Measurements from ENCODE around the gene PDS5B.

Gene PDS5B

GRCh38 chr13:32639502-32640105 is 53.4 kb downstream of the PDS5B start:
- Histone ChIP-seq H4K20me1 (ENCODE audit: low read depth, low read length) (peaks cover 27% of the 10 kb centered on the region; the same call in 1 of the 2 replicates), H2AFZ (ENCODE audit: low read depth, low read length, severe bottlenecking) (no peak overlapping the region), H3K9me2 (replicated peaks; ENCODE audit: insufficient read depth, low read length) (no peaks in the 10 kb centered on the region), H3K4me3 (ENCODE audit: insufficient read depth, low read length, poor library complexity, severe bottlenecking) (no peak overlapping the region), H3K79me2 (ENCODE audit: insufficient read depth, low read length) (peaks cover 99% of the 10 kb centered on the region), H3F3A (ENCODE audit: insufficient read depth) (peaks cover 11% of the 10 kb centered on the region; the same call in 1 of the 2 replicates), H3K36me3 (ENCODE audit: low read length) (no peaks in the 10 kb centered on the region), H3K27ac (ENCODE audit: low read depth, low read length) (no peak overlapping the region), H3K4me2 (ENCODE audit: low read depth, low read length, poor library complexity, severe bottlenecking) (peak overlapping the region; percentile 23), H3K9ac (ENCODE audit: low read length) (no peak overlapping the region), H3K27me3 (ENCODE audit: low read length) (no peaks in the 10 kb centered on the region), H3K9me3 (ENCODE audit: insufficient read depth, low read length) (no peaks in the 10 kb centered on the region)
- TF ChIP-seq, protein P1, sequence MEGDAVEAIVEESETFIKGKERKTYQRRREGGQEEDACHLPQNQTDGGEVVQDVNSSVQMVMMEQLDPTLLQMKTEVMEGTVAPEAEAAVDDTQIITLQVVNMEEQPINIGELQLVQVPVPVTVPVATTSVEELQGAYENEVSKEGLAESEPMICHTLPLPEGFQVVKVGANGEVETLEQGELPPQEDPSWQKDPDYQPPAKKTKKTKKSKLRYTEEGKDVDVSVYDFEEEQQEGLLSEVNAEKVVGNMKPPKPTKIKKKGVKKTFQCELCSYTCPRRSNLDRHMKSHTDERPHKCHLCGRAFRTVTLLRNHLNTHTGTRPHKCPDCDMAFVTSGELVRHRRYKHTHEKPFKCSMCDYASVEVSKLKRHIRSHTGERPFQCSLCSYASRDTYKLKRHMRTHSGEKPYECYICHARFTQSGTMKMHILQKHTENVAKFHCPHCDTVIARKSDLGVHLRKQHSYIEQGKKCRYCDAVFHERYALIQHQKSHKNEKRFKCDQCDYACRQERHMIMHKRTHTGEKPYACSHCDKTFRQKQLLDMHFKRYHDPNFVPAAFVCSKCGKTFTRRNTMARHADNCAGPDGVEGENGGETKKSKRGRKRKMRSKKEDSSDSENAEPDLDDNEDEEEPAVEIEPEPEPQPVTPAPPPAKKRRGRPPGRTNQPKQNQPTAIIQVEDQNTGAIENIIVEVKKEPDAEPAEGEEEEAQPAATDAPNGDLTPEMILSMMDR (IDR thresholded peaks at IDR 0.05; ENCODE audit: insufficient read depth, low read length, poor library complexity, severe bottlenecking), result peak; percentile 80
- TF ChIP-seq EZH2phosphoT487 (conservative IDR thresholded peaks at IDR 0.05; ENCODE audit: low read length), result no peak

DNA sequence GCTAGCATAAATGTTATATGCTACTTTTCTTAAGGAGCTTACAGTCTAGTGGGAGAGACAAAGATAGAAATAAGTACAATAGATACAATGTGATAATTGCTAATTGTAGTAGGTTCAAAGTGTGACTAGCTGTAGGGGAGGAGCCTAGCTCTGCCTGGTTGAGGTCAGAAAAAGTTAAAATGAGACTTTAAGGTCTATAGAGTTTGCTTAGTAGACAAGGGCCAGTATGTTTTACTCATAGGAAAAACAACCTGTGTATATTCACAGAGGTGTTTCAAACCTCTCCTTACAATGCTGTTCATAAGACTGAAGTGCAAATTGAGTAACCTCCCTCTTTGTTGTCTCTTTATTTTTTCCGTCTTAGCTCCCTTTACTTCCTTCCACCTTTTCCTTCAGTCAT is 56.1 kb downstream of the PDS5B start:
- H3K36me3 ChIP-seq (ENCODE audit: low read length), result no peaks in the 10 kb centered on the region
- H3K9me2 ChIP-seq (replicated peaks; ENCODE audit: insufficient read depth, low read length), result no peaks in the 10 kb centered on the region
- H3K27me3 ChIP-seq (ENCODE audit: low read length), result no peaks in the 10 kb centered on the region
- H3K79me2 ChIP-seq (ENCODE audit: insufficient read depth, low read length), result peaks cover 99% of the 10 kb centered on the region
- no peaks in the 10 kb centered on the region for H3K9me3 ChIP-seq (ENCODE audit: insufficient read depth, low read length)
- peaks cover 26% of the 10 kb centered on the region; the same call in 1 of the 2 replicates for H4K20me1 ChIP-seq (ENCODE audit: low read depth, low read length)
- H3K4me2 ChIP-seq (ENCODE audit: low read depth, low read length, poor library complexity, severe bottlenecking), result no peak overlapping the region
- H3F3A ChIP-seq (ENCODE audit: insufficient read depth), result peaks cover 25% of the 10 kb centered on the region
- no peak overlapping the region for H3K4me3 ChIP-seq (ENCODE audit: insufficient read depth, low read length, poor library complexity, severe bottlenecking)
- H3K27ac ChIP-seq (ENCODE audit: low read depth, low read length), result no peak overlapping the region
- H3K9ac ChIP-seq (ENCODE audit: low read length), result no peak overlapping the region
- TF ChIP-seq EZH2phosphoT487 (conservative IDR thresholded peaks at IDR 0.05; ENCODE audit: low read length), result no peak
- TF ChIP-seq, protein P1 (IDR thresholded peaks at IDR 0.05; ENCODE audit: insufficient read depth, low read length, poor library complexity, severe bottlenecking), result no peak
- no peak overlapping the region for H2AFZ ChIP-seq (ENCODE audit: low read depth, low read length, severe bottlenecking)

DNA sequence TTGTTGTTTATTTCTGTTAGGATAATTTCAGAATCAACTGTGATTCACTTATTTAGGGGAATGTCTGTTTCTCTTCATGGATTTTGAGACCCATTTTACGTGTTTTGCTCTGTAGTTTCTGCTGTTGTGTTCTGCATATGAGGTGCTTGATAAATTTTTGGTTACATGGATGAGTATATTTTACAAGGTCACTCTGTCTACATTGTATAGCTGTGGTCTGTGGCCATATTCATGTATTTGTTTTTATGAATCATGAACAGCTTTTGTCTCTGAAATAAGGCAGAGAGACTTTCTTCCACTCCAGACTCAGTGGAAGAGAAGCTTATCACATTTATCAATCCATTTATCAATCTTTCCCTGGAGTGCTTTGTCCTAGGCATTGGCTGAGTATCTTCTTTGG is 56.6 kb downstream of the PDS5B start:
- peaks cover 23% of the 10 kb centered on the region; the same call in 1 of the 2 replicates for H4K20me1 ChIP-seq (ENCODE audit: low read depth, low read length)
- H3K9me2 ChIP-seq (replicated peaks; ENCODE audit: insufficient read depth, low read length), result no peaks in the 10 kb centered on the region
- no peaks in the 10 kb centered on the region for H3K9me3 ChIP-seq (ENCODE audit: insufficient read depth, low read length)
- peaks cover 27% of the 10 kb centered on the region for H3F3A ChIP-seq (ENCODE audit: insufficient read depth)
- no peaks in the 10 kb centered on the region for H3K27me3 ChIP-seq (ENCODE audit: low read length)
- no peak overlapping the region for H3K9ac ChIP-seq (ENCODE audit: low read length)
- H3K27ac ChIP-seq (ENCODE audit: low read depth, low read length), result no peak overlapping the region
- TF ChIP-seq, protein P1 (IDR thresholded peaks at IDR 0.05; ENCODE audit: insufficient read depth, low read length, poor library complexity, severe bottlenecking), result no peak
- TF ChIP-seq EZH2phosphoT487 (conservative IDR thresholded peaks at IDR 0.05; ENCODE audit: low read length), result no peak
- no peak overlapping the region for H3K4me3 ChIP-seq (ENCODE audit: insufficient read depth, low read length, poor library complexity, severe bottlenecking)
- H3K79me2 ChIP-seq (ENCODE audit: insufficient read depth, low read length), result peaks cover 99% of the 10 kb centered on the region
- H3K36me3 ChIP-seq (ENCODE audit: low read length), result no peaks in the 10 kb centered on the region
- H3K4me2 ChIP-seq (ENCODE audit: low read depth, low read length, poor library complexity, severe bottlenecking), result no peak overlapping the region
- H2AFZ ChIP-seq (ENCODE audit: low read depth, low read length, severe bottlenecking), result no peak overlapping the region

Measured in SU-DHL-6 (cell line).